ENCODE measurements around the gene OR2L13.

Gene OR2L13

DNA sequence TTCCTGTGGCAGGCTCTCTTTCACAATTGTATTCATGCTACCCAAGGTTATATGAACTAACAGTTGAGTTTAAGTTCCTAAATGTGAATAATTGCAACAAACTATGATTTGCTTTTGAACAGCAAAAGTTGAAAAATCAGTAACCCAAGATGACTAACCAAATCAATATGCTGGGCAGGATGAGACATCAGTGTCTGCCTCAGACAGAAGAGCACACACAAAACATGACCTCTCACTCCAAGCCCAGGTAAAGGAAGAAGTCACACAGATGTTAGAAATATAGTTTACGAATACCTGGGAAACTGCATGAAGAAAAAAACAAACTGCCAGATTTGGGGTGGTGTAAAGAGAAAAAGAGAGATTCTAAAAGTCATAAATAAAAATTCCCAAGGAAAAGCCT lies 3.5 kb downstream of the OR2L13 start:
- TF ChIP-seq, protein P1, sequence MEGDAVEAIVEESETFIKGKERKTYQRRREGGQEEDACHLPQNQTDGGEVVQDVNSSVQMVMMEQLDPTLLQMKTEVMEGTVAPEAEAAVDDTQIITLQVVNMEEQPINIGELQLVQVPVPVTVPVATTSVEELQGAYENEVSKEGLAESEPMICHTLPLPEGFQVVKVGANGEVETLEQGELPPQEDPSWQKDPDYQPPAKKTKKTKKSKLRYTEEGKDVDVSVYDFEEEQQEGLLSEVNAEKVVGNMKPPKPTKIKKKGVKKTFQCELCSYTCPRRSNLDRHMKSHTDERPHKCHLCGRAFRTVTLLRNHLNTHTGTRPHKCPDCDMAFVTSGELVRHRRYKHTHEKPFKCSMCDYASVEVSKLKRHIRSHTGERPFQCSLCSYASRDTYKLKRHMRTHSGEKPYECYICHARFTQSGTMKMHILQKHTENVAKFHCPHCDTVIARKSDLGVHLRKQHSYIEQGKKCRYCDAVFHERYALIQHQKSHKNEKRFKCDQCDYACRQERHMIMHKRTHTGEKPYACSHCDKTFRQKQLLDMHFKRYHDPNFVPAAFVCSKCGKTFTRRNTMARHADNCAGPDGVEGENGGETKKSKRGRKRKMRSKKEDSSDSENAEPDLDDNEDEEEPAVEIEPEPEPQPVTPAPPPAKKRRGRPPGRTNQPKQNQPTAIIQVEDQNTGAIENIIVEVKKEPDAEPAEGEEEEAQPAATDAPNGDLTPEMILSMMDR (IDR thresholded peaks at IDR 0.05; ENCODE audit: borderline replicate concordance, extremely low read depth, low read length, poor library complexity, severe bottlenecking), result no peak
- no peak for TF ChIP-seq EZH2 (IDR thresholded peaks at IDR 0.05; ENCODE audit: borderline replicate concordance, low read depth, low read length, severe bottlenecking)
- no peak overlapping the region for H3K4me2 ChIP-seq (ENCODE audit: insufficient read depth, low read length)
- no peaks in the 10 kb centered on the region for H3K79me2 ChIP-seq (ENCODE audit: insufficient read depth, low read length)
- no peak overlapping the region for H3K4me3 ChIP-seq (ENCODE audit: low read depth in 1 of 2, low read length in 2 of 2)
- no peaks in the 10 kb centered on the region for H3K4me1 ChIP-seq (ENCODE audit: insufficient read depth, low read length)
- H4K20me1 ChIP-seq (ENCODE audit: insufficient read depth, low read length), result no peaks in the 10 kb centered on the region
- no peak for ATAC-seq (ENCODE audit: insufficient read depth, low read depth)
- H3K36me3 ChIP-seq (ENCODE audit: insufficient read depth, low read length), result no peaks in the 10 kb centered on the region
- DNase-seq, result no peak
- no peaks in the 10 kb centered on the region for H3K27me3 ChIP-seq (ENCODE audit: insufficient read depth, low read length, poor library complexity)
- no peak overlapping the region for H3K27ac ChIP-seq (ENCODE audit: low read length)
- no peak overlapping the region for H3K9ac ChIP-seq (ENCODE audit: low read depth, low read length)
- H2AFZ ChIP-seq (ENCODE audit: low read depth, low read length), result no peak overlapping the region
- H3K9me3 ChIP-seq (ENCODE audit: insufficient read depth, low read length, severe bottlenecking), result no peaks in the 10 kb centered on the region

DNA sequence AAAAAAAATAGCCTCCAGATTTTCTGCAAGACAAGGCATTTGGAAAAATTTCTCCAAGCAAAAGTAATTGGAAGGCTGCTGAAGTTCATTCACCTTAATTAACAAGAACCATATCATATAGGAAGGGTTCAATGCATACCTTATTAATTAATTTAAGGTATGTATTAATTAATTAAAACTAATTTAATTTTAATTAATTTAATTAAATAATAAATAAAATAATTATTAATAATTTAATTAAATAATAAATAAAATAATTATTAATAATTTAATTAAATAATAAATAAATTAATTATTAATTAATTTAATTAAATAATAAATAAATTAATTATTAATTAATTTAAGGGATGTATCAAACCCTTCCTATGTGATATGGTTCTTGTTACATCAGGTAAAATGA lies 7.9 kb downstream of the OR2L13 start:
- no peaks in the 10 kb centered on the region for H3K9me3 ChIP-seq (ENCODE audit: insufficient read depth, low read length, severe bottlenecking)

DNA sequence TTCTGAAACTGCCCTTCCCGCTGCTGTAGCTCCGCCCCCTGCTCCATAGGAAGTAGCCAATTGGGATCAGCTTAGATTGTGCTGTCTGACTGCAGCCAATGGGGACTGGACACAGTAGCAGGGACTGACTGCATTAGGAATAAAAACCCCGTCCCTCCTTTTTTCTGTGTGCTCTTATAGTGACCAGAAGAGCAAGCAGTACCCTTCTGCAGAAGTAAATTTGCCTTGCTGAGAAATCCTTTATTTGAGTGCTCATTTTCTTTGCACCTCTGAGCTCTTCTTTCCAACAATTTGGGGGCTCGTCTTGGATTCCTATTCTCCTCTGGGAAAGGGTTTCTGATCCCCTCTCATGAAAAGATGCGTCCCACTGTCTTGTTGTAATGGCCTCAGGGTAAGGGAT lies 16.2 kb downstream of the OR2L13 start:
- ATAC-seq (ENCODE audit: insufficient read depth, low read depth), result no peak
- TF ChIP-seq EZH2 (IDR thresholded peaks at IDR 0.05; ENCODE audit: borderline replicate concordance, low read depth, low read length, severe bottlenecking), result no peak
- TF ChIP-seq, protein P1 (IDR thresholded peaks at IDR 0.05; ENCODE audit: borderline replicate concordance, extremely low read depth, low read length, poor library complexity, severe bottlenecking), result no peak
- Histone ChIP-seq H3K36me3 (ENCODE audit: insufficient read depth, low read length) (no peaks in the 10 kb centered on the region), H3K27me3 (ENCODE audit: insufficient read depth, low read length, poor library complexity) (no peaks in the 10 kb centered on the region), H3K4me1 (ENCODE audit: insufficient read depth, low read length) (no peaks in the 10 kb centered on the region), H3K9ac (ENCODE audit: low read depth, low read length) (no peak overlapping the region), H3K4me3 (ENCODE audit: low read depth in 1 of 2, low read length in 2 of 2) (no peak overlapping the region), H2AFZ (ENCODE audit: low read depth, low read length) (no peak overlapping the region), H3K79me2 (ENCODE audit: insufficient read depth, low read length) (no peaks in the 10 kb centered on the region), H4K20me1 (ENCODE audit: insufficient read depth, low read length) (no peaks in the 10 kb centered on the region), H3K4me2 (ENCODE audit: insufficient read depth, low read length) (no peak overlapping the region), H3K9me3 (ENCODE audit: insufficient read depth, low read length, severe bottlenecking) (peaks cover 18% of the 10 kb centered on the region), H3K27ac (ENCODE audit: low read length) (no peak overlapping the region)
- no peak for DNase-seq

More for the DNA sequence above, 7.9 kb downstream of the OR2L13 start:
- no peak for DNase-seq
- Histone ChIP-seq H3K4me2 (ENCODE audit: insufficient read depth, low read length) (no peak overlapping the region), H4K20me1 (ENCODE audit: insufficient read depth, low read length) (no peaks in the 10 kb centered on the region), H3K9ac (ENCODE audit: low read depth, low read length) (no peak overlapping the region), H3K27me3 (ENCODE audit: insufficient read depth, low read length, poor library complexity) (no peaks in the 10 kb centered on the region), H3K4me1 (ENCODE audit: insufficient read depth, low read length) (no peaks in the 10 kb centered on the region), H3K27ac (ENCODE audit: low read length) (no peak overlapping the region), H3K79me2 (ENCODE audit: insufficient read depth, low read length) (no peaks in the 10 kb centered on the region), H3K36me3 (ENCODE audit: insufficient read depth, low read length) (no peaks in the 10 kb centered on the region), H2AFZ (ENCODE audit: low read depth, low read length) (no peak overlapping the region), H3K4me3 (ENCODE audit: low read depth in 1 of 2, low read length in 2 of 2) (no peak overlapping the region)
- TF ChIP-seq, protein P1 (IDR thresholded peaks at IDR 0.05; ENCODE audit: borderline replicate concordance, extremely low read depth, low read length, poor library complexity, severe bottlenecking), result no peak
- no peak for TF ChIP-seq EZH2 (IDR thresholded peaks at IDR 0.05; ENCODE audit: borderline replicate concordance, low read depth, low read length, severe bottlenecking)
- ATAC-seq (ENCODE audit: insufficient read depth, low read depth), result no peak

DNA sequence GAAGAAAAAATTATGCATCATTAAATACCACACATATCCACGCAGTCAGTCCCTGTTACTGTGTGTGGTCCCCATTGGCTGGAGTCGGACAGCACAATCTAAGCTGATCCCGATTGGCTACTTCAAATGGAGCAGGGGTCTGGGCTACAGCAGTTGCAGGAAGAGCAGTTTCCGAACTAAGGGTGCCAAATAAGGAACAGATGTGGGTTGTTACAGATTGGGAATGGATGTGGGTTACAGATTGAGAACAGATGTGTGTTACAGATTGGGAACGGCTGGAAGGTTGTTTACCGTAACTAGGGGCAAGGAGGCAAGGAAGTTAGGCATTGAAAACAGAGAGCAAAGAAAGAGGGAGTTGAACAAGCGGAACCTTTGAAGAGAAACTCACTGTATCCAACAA lies 19.9 kb downstream of the OR2L13 start:
- no peak overlapping the region for H2AFZ ChIP-seq (ENCODE audit: low read depth, low read length)
- peaks cover 18% of the 10 kb centered on the region for H3K9me3 ChIP-seq (ENCODE audit: insufficient read depth, low read length, severe bottlenecking)
- H4K20me1 ChIP-seq (ENCODE audit: insufficient read depth, low read length), result no peaks in the 10 kb centered on the region
- DNase-seq, result no peak
- no peak for ATAC-seq (ENCODE audit: insufficient read depth, low read depth)
- no peak overlapping the region for H3K9ac ChIP-seq (ENCODE audit: low read depth, low read length)
- no peak overlapping the region for H3K27ac ChIP-seq (ENCODE audit: low read length)
- H3K27me3 ChIP-seq (ENCODE audit: insufficient read depth, low read length, poor library complexity), result no peaks in the 10 kb centered on the region
- H3K4me3 ChIP-seq (ENCODE audit: low read depth in 1 of 2, low read length in 2 of 2), result no peak overlapping the region
- no peaks in the 10 kb centered on the region for H3K4me1 ChIP-seq (ENCODE audit: insufficient read depth, low read length)
- no peak for TF ChIP-seq EZH2 (IDR thresholded peaks at IDR 0.05; ENCODE audit: borderline replicate concordance, low read depth, low read length, severe bottlenecking)
- TF ChIP-seq, protein P1 (IDR thresholded peaks at IDR 0.05; ENCODE audit: borderline replicate concordance, extremely low read depth, low read length, poor library complexity, severe bottlenecking), result no peak
- H3K36me3 ChIP-seq (ENCODE audit: insufficient read depth, low read length), result no peaks in the 10 kb centered on the region
- H3K79me2 ChIP-seq (ENCODE audit: insufficient read depth, low read length), result no peaks in the 10 kb centered on the region
- H3K4me2 ChIP-seq (ENCODE audit: insufficient read depth, low read length), result no peak overlapping the region

All from DND-41 (cell line).